Testis (tissue), 5 donors: Measurements from ENCODE around the gene UBC. TPM values are rescaled to one million over a fixed set of nuclear protein-coding genes. Genes with fewer than 3 reads are reported as not detected.
A peak's percentile ranks its signal among the peaks of the same experiment; 100 is the strongest.

ENCODE experiments used
- DNase-seq: peaks from one replicate; pipeline ENCODE4 v3.0.0-alpha.2; 2019
- H3K27ac ChIP-seq, 2 donors: fragments of 200-600 bp; sonication (generic); one replicate each; pipeline ENCODE4 v1.5.1; 2019
- H3K27me3 ChIP-seq: fragments of 200-600 bp; sonication (generic); one replicate; pipeline ENCODE4 v1.5.1; 2019
- H3K36me3 ChIP-seq: fragments of 200-600 bp; sonication (generic); one replicate; pipeline ENCODE4 v1.5.1; 2017; ENCODE audit warnings: low read depth; ENCODE audit errors: missing control alignments
- H3K4me1 ChIP-seq: fragments of 200-600 bp; sonication (generic); one replicate; pipeline ENCODE4 v1.5.1; 2019
- H3K4me3 ChIP-seq, 2 donors: fragments of 200-600 bp; sonication (generic); one replicate each; pipeline ENCODE4 v1.5.1; 2017 to 2019
- H3K9me3 ChIP-seq: fragments of 200-600 bp; sonication (generic); one replicate; pipeline ENCODE4 v1.5.1; 2017
- POLR2A ChIP-seq: fragments of 450-650 bp; IDR thresholded peaks from one replicate; pipeline ENCODE4 v1.6.1; 2017; ENCODE audit warnings: antibody characterized with exemption, mild to moderate bottlenecking, moderate library complexity
- WGBS, 2 donors: methylation state at CpG; one replicate each; pipeline ENCODE4 v1.1.5; 2018; 5-methylcytosine and 5-hydroxymethylcytosine counted together
- intact Hi-C: fragments of 100-400 bp; cut with DNase I; formaldehyde crosslinking; loops from one replicate; pipeline ENCODE4 v1.15.1; 2023; ENCODE audit warnings: low total_unique reads
- long read RNA-seq, 2 donors: transcript quantifications; one replicate each; lab custom pipeline, GENCODE V29; 2026
- polyA plus RNA-seq: library from polyadenylated mRNA; stranded (reverse); fragments of 350-450 nt; fragmentation: Illumina TruSeq; extraction: RNeasy Lipid Tissue Mini Kit (QIAGEN cat#74804); gene quantifications from one replicate; pipeline ENCODE4 v1.2.3, GENCODE V29; 2014; ENCODE audit warnings: low read depth, low replicate concordance; ENCODE audit not compliant: insufficient read depth
- total RNA-seq, 2 donors: library from RNA; depleted of rRNA; stranded (reverse); fragments of >200 nt; gene quantifications; one replicate each; pipeline ENCODE4 v1.2.3, GENCODE V29; 2016
- TF ChIP-seq, protein P1 (sequence below), 3 experiments: fragments of 450-650 bp in 2 of 3; fragments of 200-600 bp in 1 of 3; sonication (generic) in 1 of 3; IDR thresholded peaks; one replicate each; pipeline ENCODE4 v1.5.1; 2016 to 2019; ENCODE audit warnings: antibody characterized with exemption in 3 of 3, mild to moderate bottlenecking in 2 of 3, moderate library complexity in 1 of 3

Gene UBC
- total RNA-seq, result 1,000 to 10,000 TPM; 1,262 to 1,458 TPM
- 2,678 TPM for polyA plus RNA-seq
- long read RNA-seq, donor 1, transcript UBC-205 (1 exons, 3,745 nt), result major isoform, 1,145 of 1,670 reads
- long read RNA-seq, donor 1, transcript UBC-201 (2 exons, 2,688 nt), result minor isoform, 515 of 1,670 reads
- long read RNA-seq, donor 1, partial matches to known transcripts, result 7 of 1,670 reads
- long read RNA-seq, donor 1, other reads (novel, unspliced or antisense), result 0 of 1,670 reads
- long read RNA-seq, donor 2, transcript UBC-205 (1 exons, 3,745 nt), result major isoform, 636 of 1,063 reads
- long read RNA-seq, donor 2, transcript UBC-201 (2 exons, 2,688 nt), result minor isoform, 352 of 1,063 reads
- long read RNA-seq, donor 2, partial matches to known transcripts, result 0 of 1,063 reads
- long read RNA-seq, donor 2, other reads (novel, unspliced or antisense), result 75 of 1,063 reads

DNA sequence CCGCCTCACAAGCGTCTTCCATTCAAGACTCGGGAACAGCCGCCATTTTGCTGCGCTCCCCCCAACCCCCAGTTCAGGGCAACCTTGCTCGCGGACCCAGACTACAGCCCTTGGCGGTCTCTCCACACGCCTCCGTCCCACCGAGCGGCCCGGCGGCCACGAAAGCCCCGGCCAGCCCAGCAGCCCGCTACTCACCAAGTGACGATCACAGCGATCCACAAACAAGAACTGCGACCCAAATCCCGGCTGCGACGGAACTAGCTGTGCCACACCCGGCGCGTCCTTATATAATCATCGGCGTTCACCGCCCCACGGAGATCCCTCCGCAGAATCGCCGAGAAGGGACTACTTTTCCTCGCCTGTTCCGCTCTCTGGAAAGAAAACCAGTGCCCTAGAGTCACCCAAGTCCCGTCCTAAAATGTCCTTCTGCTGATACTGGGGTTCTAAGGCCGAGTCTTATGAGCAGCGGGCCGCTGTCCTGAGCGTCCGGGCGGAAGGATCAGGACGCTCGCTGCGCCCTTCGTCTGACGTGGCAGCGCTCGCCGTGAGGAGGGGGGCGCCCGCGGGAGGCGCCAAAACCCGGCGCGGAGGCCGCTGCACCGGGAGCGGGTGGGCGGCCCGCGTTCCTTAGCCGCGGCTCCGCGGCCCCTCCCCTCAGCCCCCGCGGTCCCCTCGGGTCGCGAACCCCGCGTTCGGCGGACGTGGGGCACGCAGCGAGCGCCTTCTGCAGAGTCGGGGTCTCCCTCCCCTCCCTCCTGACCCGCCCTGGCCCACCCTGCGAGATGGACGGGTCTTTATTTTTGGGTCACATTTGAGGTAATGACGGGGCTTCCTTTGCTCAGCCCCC lies at the start of gene UBC:
Gene UBC (minus strand): TSS at position 259 of the 847 bp plus-strand sequence. CDS start 879 bp downstream, outside the sequence.
- Histone ChIP-seq H3K27ac (peak within 1 kb of the TSS; percentile 100), H3K36me3 (no peaks in the 10 kb centered on the region), H3K9me3 (no peaks in the 10 kb centered on the region), H3K4me1 (peaks cover 50% of the 10 kb centered on the region), H3K27me3 (no peaks in the 10 kb centered on the region), H3K4me3 (peak within 1 kb of the TSS; percentile 98 to 100)
- TF ChIP-seq POLR2A, result peak; percentile 99
- TF ChIP-seq, protein P1, sequence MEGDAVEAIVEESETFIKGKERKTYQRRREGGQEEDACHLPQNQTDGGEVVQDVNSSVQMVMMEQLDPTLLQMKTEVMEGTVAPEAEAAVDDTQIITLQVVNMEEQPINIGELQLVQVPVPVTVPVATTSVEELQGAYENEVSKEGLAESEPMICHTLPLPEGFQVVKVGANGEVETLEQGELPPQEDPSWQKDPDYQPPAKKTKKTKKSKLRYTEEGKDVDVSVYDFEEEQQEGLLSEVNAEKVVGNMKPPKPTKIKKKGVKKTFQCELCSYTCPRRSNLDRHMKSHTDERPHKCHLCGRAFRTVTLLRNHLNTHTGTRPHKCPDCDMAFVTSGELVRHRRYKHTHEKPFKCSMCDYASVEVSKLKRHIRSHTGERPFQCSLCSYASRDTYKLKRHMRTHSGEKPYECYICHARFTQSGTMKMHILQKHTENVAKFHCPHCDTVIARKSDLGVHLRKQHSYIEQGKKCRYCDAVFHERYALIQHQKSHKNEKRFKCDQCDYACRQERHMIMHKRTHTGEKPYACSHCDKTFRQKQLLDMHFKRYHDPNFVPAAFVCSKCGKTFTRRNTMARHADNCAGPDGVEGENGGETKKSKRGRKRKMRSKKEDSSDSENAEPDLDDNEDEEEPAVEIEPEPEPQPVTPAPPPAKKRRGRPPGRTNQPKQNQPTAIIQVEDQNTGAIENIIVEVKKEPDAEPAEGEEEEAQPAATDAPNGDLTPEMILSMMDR (IDR thresholded peaks at IDR 0.05), result peak in 1 of 3 experiments; percentile 57
- 0% methylated on average over 8 to 76 of the region's 85 CpGs for WGBS, 2 donors
- intact Hi-C loops, result no loop called here
- DNase-seq, result peak; percentile 95

DNA sequence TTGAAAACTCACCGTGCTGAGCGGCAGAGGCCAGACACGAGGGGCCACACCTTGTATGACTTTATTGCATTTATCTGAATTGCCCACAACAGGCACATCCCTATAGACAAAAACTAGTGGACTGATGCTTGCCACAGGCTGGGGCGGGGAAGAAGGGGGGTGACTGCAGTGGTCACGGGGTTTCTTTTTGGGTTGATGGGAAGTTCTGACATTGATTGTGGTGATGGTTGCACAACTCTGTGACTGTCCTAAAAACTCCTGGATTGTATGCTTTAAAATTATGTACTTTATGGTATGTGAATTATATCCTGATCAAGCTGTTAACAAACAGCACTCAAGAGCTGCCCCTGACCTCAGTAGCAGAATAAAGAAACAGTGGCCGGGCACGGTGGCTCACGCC lies 48.8 kb upstream of the UBC start:
- TF ChIP-seq, protein P1 (IDR thresholded peaks at IDR 0.05), result no peak
- TF ChIP-seq POLR2A, result no peak
- Histone ChIP-seq H3K9me3 (no peaks in the 10 kb centered on the region), H3K36me3 (no peaks in the 10 kb centered on the region), H3K27ac (no peak overlapping the region), H3K4me1 (no peaks in the 10 kb centered on the region), H3K27me3 (no peaks in the 10 kb centered on the region), H3K4me3 (no peak overlapping the region)
- intact Hi-C loops, result no loop called here
- DNase-seq, result no peak
- 95 to 97% methylated on average over 5 to 8 of the region's 8 CpGs for WGBS, 2 donors

DNA sequence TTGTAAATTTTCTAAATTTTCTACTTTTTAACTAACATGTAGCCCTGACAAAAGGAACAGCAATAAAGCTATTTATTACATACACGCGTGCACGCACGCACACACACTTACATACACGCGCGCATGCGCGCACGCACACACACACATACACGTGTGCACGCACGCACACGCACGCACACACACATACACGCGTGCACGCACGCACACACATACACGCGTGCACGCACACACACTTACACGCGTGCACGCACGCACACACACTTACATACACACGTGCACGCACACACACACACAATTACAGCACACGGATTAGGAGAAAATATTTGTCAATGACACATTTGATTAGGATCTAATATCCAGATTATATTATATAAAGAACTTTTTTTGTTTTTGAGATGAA lies 46.6 kb upstream of the UBC start:
- H3K36me3 ChIP-seq, result no peaks in the 10 kb centered on the region
- TF ChIP-seq, protein P1 (IDR thresholded peaks at IDR 0.05), result no peak
- no peak for TF ChIP-seq POLR2A
- no peaks in the 10 kb centered on the region for H3K4me1 ChIP-seq
- no peak overlapping the region for H3K27ac ChIP-seq
- no peaks in the 10 kb centered on the region for H3K27me3 ChIP-seq
- intact Hi-C loops, result no loop called here
- DNase-seq, result no peak
- H3K9me3 ChIP-seq, result no peaks in the 10 kb centered on the region
- 80 to 91% methylated on average over 29 of the region's 29 CpGs for WGBS, 2 donors
- no peak overlapping the region for H3K4me3 ChIP-seq

DNA sequence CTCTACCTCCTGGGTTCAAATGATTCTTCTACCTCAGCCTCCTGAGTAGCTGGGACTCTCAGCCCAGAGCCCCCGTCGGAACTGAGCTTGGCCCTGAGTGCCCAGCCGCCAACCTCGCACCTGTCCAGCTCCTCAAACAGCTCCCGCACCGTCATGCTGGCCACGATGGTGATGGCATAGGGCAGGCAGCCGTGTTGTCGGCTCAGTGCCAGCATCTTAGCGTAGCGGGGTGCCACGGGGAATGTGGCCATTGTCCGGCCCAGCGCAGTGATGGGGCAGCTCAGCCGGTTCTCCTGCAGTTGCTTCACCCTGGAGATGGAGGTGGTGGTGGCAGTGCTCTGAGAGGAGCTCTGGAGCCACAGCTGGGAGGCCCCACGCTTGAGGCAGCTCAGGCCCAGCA lies 42.1 kb upstream of the UBC start:
- H3K36me3 ChIP-seq, result no peaks in the 10 kb centered on the region
- DNase-seq, result no peak
- 91 to 92% methylated on average over 4 to 16 of the region's 16 CpGs for WGBS, 2 donors
- no peak overlapping the region for H3K27ac ChIP-seq
- intact Hi-C loops, result no loop called here
- H3K4me3 ChIP-seq, result no peak overlapping the region
- H3K9me3 ChIP-seq, result no peaks in the 10 kb centered on the region
- H3K27me3 ChIP-seq, result no peaks in the 10 kb centered on the region
- TF ChIP-seq POLR2A, result no peak
- TF ChIP-seq, protein P1 (IDR thresholded peaks at IDR 0.05), result no peak
- no peaks in the 10 kb centered on the region for H3K4me1 ChIP-seq
